ENCODE data around the gene GNAI1.

The GNAI1 gene

DNA sequence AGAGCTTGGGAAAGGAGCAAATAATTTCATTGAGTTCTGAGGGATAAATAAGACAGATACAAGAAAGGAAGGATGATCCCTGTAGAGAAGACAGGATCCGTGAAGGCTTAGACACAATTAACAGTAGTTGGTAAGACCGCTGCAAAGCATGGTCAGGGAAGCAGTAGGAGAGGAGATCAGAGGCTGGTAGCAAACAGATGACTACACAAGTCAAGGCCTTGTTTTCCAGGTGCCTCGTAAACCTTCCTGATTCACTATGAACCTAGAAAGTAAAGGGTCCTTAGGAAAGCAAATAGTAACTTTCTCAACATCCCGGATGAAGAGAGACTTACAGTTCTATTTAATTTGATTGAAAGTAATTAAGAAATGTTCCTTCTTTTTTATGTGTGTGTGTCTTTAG is 118.6 kb downstream of the GNAI1 start:
- DNase-seq (ENCODE audit: low read depth) = no peak

- no peak for DNase-seq (ENCODE audit: low read depth)
Measured at GRCh38 chr7:80253653-80254052, 119.0 kb downstream of the GNAI1 start.

GRCh38 chr7:80255656-80256055 is 121.0 kb downstream of the GNAI1 start:
- DNase-seq (ENCODE audit: low read depth) = no peak

GRCh38 chr7:80257756-80258155 is 123.1 kb downstream of the GNAI1 start:
- no peak for DNase-seq (ENCODE audit: low read depth)

GRCh38 chr7:80260606-80261005 is 126.0 kb downstream of the GNAI1 start:
- DNase-seq (ENCODE audit: low read depth) = no peak

- no peak for DNase-seq (ENCODE audit: low read depth)
Measured at GRCh38 chr7:80263333-80263732, 128.7 kb downstream of the GNAI1 start.

GRCh38 chr7:80263821-80264220 is 129.2 kb downstream of the GNAI1 start:
- DNase-seq (ENCODE audit: low read depth) = no peak

GRCh38 chr7:80264769-80265495 is 130.3 kb downstream of the GNAI1 start:
- DNase-seq (ENCODE audit: low read depth) = no peak

DNA sequence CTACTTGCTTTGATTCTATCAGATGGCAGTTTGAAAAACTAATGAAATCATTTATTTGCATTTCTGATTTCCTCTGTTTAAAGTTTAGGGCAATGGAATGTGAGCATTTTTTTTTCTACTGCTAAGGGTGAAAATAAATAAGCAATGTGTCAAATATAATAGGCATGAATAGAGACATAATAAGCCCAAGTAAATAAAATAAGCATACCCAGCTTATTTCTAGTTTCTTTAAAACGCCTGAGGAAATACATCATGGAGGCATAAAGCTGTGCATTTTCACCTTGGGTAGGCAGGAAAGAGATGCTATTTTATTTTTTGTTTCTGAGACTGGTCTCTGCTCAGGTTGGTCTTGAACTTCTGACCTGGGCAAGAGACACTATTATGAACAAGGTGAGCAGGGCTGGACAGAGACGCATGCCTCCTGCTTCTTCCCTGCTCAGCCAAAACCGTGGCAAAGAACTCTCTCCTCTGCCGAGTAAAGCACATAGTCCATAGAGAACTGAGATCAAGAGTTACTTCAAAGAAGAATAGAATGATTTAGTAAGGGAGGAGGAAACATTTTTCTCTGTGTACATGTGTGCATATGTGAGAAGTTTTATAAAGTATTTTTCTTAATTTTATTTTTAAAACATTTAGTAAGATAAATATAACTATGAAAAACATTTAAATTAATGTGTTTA is 138.1 kb downstream of the GNAI1 start:
- no peak for DNase-seq (ENCODE audit: low read depth)

GRCh38 chr7:80273327-80273726 is 138.7 kb downstream of the GNAI1 start:
- no peak for DNase-seq (ENCODE audit: low read depth)

DNA sequence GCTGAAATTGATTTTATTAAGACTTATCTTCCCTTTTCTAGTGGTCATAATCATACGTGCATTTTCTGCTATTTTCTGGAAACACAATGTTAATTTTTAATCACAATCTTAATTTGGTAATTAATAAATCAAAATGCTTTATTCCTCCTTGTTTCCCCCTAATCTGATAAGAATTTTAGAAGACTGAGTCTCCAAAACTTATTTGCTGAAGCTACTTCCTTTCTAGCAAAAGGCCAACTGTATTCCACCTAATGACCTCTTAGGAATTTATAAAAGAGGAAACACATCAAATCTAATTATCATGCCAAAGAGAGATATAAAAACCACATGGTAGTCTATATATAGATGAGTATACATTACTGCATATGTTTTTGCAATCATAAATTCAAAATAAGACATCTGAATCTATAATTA is 140.6 kb downstream of the GNAI1 start:
- no peak for DNase-seq (ENCODE audit: low read depth)
